Kidney (tissue), 14 donors: Measurements from ENCODE around the gene INKA1. TPM values are rescaled to one million over a fixed set of nuclear protein-coding genes. Genes with fewer than 3 reads are reported as not detected.

Experiments
- DNase-seq, 5 donors: peaks; one replicate each; pipeline ENCODE4 v3.0.0-alpha.2; 2013 to 2020
- FAIRE-seq: peaks from 2 replicates; lab custom pipeline; 2012; peaks lifted over from hg19 to GRCh38; lab: Jason Lieb, UNC
- H3K27ac ChIP-seq, 2 donors: one replicate each; pipeline ENCODE4 v1.7.0; 2013; ENCODE audit warnings: low read depth in 2 of 2, low read length in 2 of 2, inconsistent platforms in 1 of 2
- H3K27me3 ChIP-seq: one replicate; pipeline ENCODE4 v1.7.1; 2013; ENCODE audit warnings: low read length, inconsistent platforms; ENCODE audit not compliant: control insufficient read depth, insufficient read depth
- H3K36me3 ChIP-seq, 3 donors: one replicate each; pipeline versions ENCODE4 v1.7.0 to v1.7.1; 2013; ENCODE audit warnings: low read length in 3 of 3, control low read depth in 1 of 3, inconsistent platforms in 1 of 3; ENCODE audit not compliant: insufficient read depth in 3 of 3, control insufficient read depth in 2 of 3
- H3K4me1 ChIP-seq, 3 donors: one replicate each; pipeline versions ENCODE4 v1.7.0 to v1.7.1; 2013; ENCODE audit warnings: low read length in 3 of 3, inconsistent platforms in 1 of 3, low read depth in 1 of 3; ENCODE audit not compliant: control insufficient read depth in 2 of 3, insufficient read depth in 2 of 3
- H3K4me3 ChIP-seq, 3 donors: one replicate each; pipeline versions ENCODE4 v1.7.0 to v1.8.1; 2013; ENCODE audit warnings: low read length in 3 of 3, control low read depth in 1 of 3, inconsistent platforms in 1 of 3
- H3K9ac ChIP-seq, 3 donors: one replicate each; pipeline versions ENCODE4 v1.7.0 to v1.7.1; 2013; ENCODE audit warnings: low read length in 3 of 3, control low read depth in 1 of 3, inconsistent platforms in 1 of 3
- H3K9me3 ChIP-seq, 3 donors: one replicate each; pipeline versions ENCODE4 v1.7.0 to v1.7.1; 2013; ENCODE audit warnings: low read length in 3 of 3, control low read depth in 1 of 3, inconsistent platforms in 1 of 3; ENCODE audit not compliant: control insufficient read depth in 2 of 3, insufficient read depth in 1 of 3
- intact Hi-C: fragments of 100-400 bp; cut with DNase I; formaldehyde crosslinking; loops from one replicate; pipeline ENCODE4 v1.11.1; 2022
- polyA plus RNA-seq: library from polyadenylated mRNA; stranded (reverse); fragments of 350-450 nt; fragmentation: Illumina TruSeq; extraction: RNeasy Lipid Tissue Mini Kit (QIAGEN cat#74804); gene quantifications from one replicate; pipeline ENCODE4 v1.2.3, GENCODE V29; 2014; ENCODE audit warnings: low read depth, low replicate concordance; ENCODE audit not compliant: insufficient read depth
- total RNA-seq: library from RNA; stranded (reverse); fragmentation: NEBNext Ultra II Directional; extraction: Animal tissue kit (Norgen Biotek cat#: 25700); gene quantifications from one replicate; pipeline ENCODE4 v1.2.1, GENCODE V29; 2021
- TF ChIP-seq, protein P1 (sequence below): IDR thresholded peaks from 3 replicates; pipeline ENCODE4 v1.5.1; 2012; ENCODE audit warnings: mild to moderate bottlenecking, moderate library complexity, borderline replicate concordance; ENCODE audit not compliant: insufficient read depth; ENCODE audit errors: extremely low read depth
- donor health status: control.
- donor health status: control.
- donor health status: control.
- donor health status: control.
- donor health status: control.
- donor health status: DM: yes; HTN: yes; CAD: no.
- donor health status: Normal renal cell carcinoma (clear cell type).

The INKA1 gene
- total and polyA plus RNA-seq, 2 donors from 2014 or later: 6.3 to 9.1 TPM

DNA sequence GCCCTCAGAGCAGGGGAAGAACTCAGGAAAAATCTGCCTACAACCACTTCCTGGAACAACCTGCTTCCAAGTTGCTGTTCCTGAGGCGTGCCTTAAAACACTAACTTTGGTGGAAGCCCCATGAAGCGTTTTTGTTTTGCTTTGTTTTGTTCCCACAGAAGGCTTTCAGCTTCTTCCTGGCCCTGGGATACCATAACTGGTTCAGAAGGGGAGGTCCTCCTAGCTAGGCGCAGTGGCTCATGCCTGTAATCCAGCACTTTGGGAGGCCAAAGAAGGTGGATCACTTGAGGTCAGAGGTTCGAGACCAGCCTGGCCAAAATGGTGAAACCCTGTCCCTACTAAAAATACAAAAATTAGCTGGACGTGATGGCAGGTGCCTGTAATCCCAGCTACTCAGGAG lies 15.5 kb upstream of the INKA1 start:
- Histone ChIP-seq H3K9ac (no peak overlapping the region), H3K4me3 (no peak overlapping the region), H3K9me3 (no peaks in the 10 kb centered on the region), H3K4me1 (peaks cover 0 to 8% (median 6%) of the 10 kb centered on the region in 3 donors), H3K27ac (no peak overlapping the region), H3K27me3 (no peaks in the 10 kb centered on the region), H3K36me3 (no peaks in the 10 kb centered on the region)
- TF ChIP-seq, protein P1, sequence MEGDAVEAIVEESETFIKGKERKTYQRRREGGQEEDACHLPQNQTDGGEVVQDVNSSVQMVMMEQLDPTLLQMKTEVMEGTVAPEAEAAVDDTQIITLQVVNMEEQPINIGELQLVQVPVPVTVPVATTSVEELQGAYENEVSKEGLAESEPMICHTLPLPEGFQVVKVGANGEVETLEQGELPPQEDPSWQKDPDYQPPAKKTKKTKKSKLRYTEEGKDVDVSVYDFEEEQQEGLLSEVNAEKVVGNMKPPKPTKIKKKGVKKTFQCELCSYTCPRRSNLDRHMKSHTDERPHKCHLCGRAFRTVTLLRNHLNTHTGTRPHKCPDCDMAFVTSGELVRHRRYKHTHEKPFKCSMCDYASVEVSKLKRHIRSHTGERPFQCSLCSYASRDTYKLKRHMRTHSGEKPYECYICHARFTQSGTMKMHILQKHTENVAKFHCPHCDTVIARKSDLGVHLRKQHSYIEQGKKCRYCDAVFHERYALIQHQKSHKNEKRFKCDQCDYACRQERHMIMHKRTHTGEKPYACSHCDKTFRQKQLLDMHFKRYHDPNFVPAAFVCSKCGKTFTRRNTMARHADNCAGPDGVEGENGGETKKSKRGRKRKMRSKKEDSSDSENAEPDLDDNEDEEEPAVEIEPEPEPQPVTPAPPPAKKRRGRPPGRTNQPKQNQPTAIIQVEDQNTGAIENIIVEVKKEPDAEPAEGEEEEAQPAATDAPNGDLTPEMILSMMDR: no peak
- DNase-seq (peak in 1 of 5 donors; percentile 37), FAIRE-seq (no peak)
- intact Hi-C loops: no loop called here

DNA sequence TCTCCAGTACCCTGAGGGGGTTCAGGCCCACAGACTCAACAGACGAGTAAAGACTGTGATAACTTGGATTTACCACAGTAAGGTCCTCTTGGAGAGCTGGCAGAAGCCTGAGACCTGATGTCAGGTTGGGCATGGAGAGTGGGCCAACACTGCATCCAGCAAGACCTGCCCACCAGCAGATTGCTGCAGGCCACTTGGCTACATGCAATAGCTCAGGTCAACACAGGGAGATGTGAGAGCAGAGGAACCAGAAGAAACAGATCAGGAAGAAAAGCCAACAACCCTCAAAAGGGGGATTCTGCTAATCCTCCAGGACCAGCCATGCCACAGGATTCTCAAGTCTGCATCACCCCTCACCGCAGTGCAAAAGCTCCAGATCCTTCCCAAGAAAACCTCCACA lies 15.0 kb upstream of the INKA1 start:
- Histone ChIP-seq H3K27ac (no peak overlapping the region), H3K4me1 (peaks cover 0 to 8% (median 6%) of the 10 kb centered on the region in 3 donors), H3K9me3 (no peaks in the 10 kb centered on the region), H3K9ac (no peak overlapping the region), H3K27me3 (no peaks in the 10 kb centered on the region), H3K4me3 (no peak overlapping the region), H3K36me3 (no peaks in the 10 kb centered on the region)
- FAIRE-seq (no peak), DNase-seq (peak in 1 of 5 donors; percentile 20)
- TF ChIP-seq, protein P1: no peak
- intact Hi-C loops: no loop called here

DNA sequence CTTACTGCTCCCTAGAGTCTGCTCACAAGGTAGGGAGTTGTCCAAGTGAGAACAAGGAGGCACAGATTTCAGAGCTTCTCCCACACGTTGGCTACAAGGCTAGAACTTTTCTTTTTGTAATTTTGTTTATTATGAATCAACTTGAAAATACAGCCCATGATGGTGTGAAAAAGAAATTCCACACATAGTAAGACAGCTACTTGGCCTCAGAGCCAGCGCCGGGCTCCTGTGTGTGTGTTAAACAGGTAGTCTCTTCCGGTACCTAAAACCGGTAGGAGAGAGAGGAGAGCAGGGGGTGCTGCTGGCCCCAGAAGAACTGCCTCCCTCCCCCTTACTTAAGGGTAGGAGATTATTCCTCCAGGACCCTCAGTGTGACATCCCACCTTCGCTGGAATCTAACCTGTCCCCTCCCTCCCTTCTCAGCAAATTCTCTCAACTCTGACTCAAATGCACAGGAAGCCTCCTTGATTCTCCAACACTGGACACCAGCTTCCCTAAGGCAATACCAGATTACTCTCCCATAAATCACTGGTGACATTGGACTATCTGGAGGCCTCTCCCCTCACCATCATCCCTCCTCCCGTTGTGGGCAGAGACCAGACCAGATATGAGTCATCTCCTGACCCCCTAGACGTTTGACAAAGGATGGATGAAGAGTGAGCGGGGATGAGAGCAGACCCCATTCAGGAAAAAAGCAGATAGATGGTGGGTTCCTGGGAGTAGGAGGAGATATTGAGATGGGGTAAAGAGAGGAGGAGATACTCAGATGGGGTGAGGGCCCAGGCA lies 12.2 kb upstream of the INKA1 start:
- no peak overlapping the region for H3K4me3 ChIP-seq
- peak in 2 of 5 donors; percentile 38 to 50 for DNase-seq

More for the DNA sequence above, 12.2 kb upstream of the INKA1 start:
- TF ChIP-seq, protein P1: no peak
- FAIRE-seq: no peak
- no peak overlapping the region for H3K27ac ChIP-seq
- no peaks in the 10 kb centered on the region for H3K36me3 ChIP-seq
- H3K9me3 ChIP-seq: no peaks in the 10 kb centered on the region
- no peak overlapping the region for H3K9ac ChIP-seq
- no peaks in the 10 kb centered on the region for H3K27me3 ChIP-seq
- intact Hi-C loops: no loop called here
- peaks cover 0 to 6% (median 4%) of the 10 kb centered on the region in 3 donors for H3K4me1 ChIP-seq
